ENCODE measurements around the gene RABL6.

Gene RABL6

GRCh38 chr9:136845465-136846260, 37.9 kb downstream of the RABL6 start:
- no peak for DNase-seq (ENCODE audit: extremely low read depth in 1 of 2, low read depth in 1 of 2)

DNA sequence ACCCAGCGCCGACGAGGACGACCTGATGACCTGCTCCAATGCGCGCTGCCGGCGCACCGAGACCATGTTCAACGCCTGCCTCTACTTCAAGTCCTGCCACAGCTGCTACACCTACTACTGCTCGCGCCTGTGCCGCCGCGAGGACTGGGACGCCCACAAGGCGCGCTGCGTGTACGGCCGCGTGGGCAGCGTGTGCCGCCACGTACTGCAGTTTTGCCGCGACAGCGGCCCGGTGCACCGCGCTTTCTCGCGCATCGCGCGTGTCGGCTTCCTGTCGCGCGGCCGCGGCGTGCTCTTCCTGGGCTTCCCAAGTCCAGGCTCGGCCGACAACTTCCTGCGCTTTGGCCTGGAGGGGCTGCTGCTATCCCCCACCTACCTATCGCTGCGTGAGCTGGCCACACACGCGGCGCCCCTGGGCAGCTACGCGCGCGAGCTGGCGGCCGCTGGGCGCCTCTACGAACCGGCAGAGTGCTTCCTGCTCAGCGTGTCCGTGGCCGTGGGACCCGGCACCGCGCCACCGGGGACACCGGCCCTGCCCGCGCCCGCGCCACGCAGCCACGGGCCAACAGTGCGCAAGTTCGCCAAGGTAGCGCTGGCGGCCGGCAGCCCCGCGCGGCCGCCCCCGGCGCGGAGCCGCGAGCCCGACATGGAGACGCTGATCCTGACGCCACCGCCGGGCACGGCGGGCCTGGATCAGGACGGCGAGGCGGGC, 38.8 kb downstream of the RABL6 start:
- no peak for DNase-seq (ENCODE audit: extremely low read depth in 1 of 2, low read depth in 1 of 2)

GRCh38 chr9:136847088-136847825, 39.5 kb downstream of the RABL6 start:
- DNase-seq (ENCODE audit: extremely low read depth in 1 of 2, low read depth in 1 of 2): no peak

DNA sequence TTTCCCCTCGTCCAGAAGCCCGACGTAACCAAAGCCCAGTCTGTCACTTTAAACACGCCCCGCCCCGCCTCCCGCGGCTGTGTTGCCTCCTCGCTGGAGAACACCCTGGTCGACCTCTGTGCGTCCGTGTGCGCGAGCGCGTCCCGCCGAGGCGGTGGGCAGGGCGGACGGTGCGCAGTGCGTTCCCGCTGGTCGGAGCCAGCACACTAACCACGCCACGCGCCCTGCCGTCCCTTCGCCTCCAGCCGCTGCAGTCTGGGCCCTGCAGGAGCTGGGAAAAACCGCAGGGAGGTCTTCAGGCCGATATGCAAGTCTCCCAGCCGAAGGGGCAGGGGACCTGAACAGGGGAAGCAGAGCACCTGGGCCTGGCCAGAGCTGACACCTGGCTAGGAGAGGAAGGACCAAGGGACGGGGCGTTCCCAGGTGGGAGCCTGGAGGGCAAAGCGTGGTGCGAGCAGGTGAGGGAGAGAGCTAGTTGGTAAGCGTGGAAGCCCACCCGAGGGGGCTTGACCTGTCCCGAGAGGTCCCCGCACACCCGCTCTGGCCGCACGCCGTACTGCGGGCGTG, 40.2 kb downstream of the RABL6 start:
- DNase-seq (ENCODE audit: extremely low read depth in 1 of 2, low read depth in 1 of 2): peak in 1 of 2 donors; percentile 47

DNA sequence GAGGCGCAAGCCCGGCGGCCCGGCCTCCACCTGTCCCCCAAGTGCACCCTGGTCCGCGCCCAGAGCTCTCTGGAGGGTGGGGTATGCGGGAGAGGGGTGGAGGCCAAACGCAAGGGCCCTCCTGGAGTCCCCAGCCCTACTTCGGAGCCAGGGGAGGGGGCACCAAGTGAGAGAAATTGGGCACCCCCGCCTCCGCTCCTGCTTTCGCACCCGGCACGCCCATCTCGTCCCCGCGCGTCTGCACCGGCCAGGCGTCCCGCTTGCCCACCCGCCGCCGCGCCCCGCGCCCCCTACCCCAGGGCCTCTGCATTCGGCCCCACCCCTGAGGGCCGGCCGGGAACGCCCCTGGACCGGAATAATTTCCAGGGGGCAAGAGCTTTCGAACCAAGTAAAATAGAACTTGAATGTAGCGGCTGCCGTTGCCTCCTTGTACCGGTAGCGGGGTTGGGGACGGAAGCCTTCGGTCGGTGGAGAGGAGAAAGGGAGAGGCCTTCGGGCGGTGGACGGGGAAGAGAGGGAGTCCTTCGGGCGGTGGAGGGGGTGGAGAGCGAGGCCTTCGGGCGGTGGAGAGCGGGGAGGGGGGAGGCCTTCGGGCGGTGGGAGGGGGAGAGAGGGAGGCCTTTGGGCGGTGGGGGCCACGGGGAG, 40.8 kb downstream of the RABL6 start:
- DNase-seq (ENCODE audit: extremely low read depth in 1 of 2, low read depth in 1 of 2): no peak

- DNase-seq (ENCODE audit: extremely low read depth in 1 of 2, low read depth in 1 of 2): peak; percentile 91 to 92
Measured at GRCh38 chr9:136849038-136849959, 41.6 kb downstream of the RABL6 start, which contains the start of gene PHPT1. Gene PHPT1, plus strand, starts transcription at chr9:136849409. Its CDS starts 22 bp downstream, at chr9:136849431.

DNA sequence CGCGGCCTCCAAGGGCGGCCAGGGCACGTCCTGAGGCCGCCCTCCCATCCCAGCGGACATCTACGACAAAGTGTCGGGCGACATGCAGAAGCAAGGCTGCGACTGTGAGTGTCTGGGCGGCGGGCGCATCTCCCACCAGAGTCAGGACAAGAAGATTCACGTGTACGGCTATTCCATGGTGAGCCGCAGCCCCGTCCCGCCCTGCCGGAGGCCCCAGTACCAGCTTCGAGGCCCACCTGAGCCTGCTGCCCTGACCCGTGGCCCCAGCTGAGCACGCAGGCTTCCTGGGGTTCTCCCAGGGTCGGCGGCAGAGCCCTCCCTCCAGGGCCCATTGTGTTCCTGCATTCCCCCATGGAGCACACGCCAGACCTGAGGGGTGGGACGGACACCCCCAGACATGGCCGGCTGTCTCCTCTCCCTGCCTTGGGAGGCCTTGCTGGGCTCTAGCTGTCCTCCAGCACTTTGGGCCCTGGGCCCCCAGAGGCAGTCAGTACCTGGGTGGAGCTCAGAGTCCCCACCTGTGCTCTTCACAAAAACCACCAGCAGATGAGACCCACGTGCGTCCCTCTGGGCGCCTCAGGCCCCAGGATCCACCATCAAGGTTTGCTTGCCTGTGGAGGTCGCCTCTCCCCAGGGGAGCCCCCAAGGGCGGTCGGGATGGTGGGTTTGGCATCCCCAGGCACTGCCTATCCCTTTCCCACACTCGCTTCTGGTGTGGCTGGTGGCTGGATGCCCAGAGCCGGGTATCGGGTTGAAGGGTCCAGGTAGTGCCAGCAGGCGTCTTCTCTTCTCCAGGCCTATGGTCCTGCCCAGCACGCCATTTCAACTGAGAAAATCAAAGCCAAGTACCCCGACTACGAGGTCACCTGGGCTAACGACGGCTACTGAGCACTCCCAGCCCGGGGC, 42.5 kb downstream of the RABL6 start:
- DNase-seq (ENCODE audit: extremely low read depth in 1 of 2, low read depth in 1 of 2): no peak

DNA sequence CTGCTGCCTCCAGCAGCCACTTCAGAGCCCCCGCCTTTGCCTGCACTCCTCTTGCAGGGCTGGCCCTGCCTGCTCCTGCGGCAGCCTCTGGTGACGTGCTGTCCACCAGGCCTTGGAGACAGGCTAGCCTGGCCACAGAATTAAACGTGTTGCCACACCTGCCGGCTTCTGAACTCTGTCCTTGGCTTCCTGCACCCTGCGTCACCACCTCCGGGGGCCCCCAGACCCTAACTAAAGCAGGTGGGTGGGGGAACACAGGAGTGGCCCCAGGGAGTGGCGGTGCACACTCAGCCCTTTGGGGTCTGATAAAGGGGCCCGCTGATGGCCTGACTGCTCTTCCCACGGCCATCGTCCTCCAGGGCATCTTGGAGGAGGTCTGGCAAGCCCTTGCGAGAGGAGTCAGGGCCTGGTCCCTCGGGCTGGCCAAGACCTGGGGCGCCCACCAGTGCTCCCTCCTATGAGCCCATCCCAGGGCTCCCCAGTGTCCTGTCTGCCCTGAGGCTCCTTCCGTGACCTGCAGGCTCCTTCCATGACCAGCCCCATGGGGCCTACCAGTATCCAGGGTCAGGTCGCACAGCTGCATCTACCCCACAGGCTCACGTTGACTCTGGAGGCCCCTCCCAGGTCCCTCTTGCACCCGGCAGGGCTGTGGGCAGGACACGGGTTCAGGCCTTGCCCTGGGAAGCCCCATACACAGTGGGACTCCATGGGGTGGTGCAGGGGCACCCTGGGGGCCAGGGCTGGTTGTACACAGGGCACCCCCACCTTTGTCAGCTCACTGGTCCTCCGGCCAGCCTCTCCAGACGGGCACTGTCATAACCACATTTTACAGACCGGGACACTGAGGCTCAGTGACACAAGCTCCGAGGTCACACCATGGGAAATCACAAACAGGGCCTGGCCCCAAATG, 43.4 kb downstream of the RABL6 start:
- no peak for DNase-seq (ENCODE audit: extremely low read depth in 1 of 2, low read depth in 1 of 2)

DNA sequence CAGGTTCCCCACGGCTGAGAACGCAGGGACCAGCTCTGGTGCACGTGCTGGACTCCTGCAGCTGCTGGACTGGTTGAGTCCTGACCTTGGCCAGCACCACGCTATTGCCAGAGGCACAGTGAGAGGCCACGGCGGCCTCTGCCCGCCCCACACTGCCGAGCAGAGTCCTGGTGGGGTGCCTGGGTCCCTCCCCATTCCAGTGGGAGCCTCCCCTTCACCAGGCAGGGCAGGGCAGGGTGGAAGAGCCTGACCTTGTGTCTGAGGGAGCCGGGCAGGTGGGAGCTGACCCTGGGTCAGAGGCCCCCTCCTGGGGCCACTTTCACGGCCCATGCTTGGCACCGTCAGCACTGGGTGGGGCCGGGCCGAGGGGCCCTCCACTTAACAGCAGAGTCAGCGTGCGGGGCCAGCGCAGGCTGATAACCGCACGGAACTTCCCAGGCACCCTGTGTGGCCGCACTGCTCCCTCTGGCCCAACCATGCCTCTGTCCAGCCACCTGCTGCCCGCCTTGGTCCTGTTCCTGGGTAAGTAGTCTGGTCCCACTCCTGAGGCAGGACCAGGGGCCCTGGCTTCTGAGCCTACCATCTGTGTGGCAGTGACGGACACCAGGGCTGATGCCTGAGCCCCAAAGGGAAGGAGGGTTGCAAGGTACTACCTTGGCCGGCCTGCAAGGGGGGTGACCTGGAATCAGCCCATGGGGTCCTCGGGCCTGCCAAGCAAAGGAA, 44.4 kb downstream of the RABL6 start, which contains the start of gene MAMDC4:
Gene MAMDC4, plus strand, starts transcription at position 406 of the 723 bp plus-strand sequence. Its CDS starts 71 bp downstream, at position 477.
- DNase-seq (ENCODE audit: extremely low read depth in 1 of 2, low read depth in 1 of 2): no peak

GRCh38 chr9:136852664-136853595, 45.2 kb downstream of the RABL6 start:
- no peak for DNase-seq (ENCODE audit: extremely low read depth in 1 of 2, low read depth in 1 of 2)

DNA sequence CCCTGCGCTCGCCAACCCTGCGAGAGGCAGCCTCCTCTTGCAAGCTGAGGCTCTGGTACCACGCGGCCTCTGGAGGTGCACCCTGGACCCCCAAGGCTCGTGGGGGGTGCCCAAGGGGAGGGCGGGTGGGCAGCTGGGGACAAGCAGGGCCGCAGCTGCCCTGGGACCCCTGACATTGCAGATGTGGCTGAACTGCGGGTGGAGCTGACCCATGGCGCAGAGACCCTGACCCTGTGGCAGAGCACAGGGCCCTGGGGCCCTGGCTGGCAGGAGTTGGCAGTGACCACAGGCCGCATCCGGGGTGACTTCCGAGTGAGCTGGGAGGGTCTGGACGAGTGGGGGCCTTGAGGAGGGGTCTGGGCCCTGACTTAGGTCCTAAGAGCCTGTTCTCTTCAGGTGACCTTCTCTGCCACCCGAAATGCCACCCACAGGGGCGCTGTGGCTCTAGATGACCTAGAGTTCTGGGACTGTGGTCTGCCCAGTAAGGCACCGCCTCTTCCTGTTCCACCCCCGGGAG, 45.9 kb downstream of the RABL6 start:
- no peak for DNase-seq (ENCODE audit: extremely low read depth in 1 of 2, low read depth in 1 of 2)

- no peak for DNase-seq (ENCODE audit: extremely low read depth in 1 of 2, low read depth in 1 of 2)
Measured at GRCh38 chr9:136854113-136854841, 46.5 kb downstream of the RABL6 start.

DNA sequence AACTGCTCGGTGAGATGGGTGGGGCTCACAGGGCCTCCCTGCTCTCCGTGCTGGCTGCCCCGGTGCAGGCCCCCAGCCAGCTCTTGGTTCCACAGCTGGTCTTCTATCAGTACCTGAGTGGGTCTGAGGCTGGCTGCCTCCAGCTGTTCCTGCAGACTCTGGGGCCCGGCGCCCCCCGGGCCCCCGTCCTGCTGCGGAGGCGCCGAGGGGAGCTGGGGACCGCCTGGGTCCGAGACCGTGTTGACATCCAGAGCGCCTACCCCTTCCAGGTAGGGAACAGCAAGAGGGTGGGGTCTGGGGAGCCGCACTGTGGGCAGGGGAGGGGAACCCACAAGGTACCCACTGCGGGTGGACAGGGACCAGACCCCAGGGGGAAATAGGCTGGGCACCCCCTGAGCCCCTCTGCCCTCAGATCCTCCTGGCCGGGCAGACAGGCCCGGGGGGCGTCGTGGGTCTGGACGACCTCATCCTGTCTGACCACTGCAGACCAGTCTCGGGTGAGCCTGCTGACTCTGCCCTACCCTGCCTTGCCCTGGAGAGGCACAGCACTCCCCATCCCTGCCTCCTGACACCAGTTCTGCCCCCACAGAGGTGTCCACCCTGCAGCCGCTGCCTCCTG, 47.2 kb downstream of the RABL6 start:
- no peak for DNase-seq (ENCODE audit: extremely low read depth in 1 of 2, low read depth in 1 of 2)

DNA sequence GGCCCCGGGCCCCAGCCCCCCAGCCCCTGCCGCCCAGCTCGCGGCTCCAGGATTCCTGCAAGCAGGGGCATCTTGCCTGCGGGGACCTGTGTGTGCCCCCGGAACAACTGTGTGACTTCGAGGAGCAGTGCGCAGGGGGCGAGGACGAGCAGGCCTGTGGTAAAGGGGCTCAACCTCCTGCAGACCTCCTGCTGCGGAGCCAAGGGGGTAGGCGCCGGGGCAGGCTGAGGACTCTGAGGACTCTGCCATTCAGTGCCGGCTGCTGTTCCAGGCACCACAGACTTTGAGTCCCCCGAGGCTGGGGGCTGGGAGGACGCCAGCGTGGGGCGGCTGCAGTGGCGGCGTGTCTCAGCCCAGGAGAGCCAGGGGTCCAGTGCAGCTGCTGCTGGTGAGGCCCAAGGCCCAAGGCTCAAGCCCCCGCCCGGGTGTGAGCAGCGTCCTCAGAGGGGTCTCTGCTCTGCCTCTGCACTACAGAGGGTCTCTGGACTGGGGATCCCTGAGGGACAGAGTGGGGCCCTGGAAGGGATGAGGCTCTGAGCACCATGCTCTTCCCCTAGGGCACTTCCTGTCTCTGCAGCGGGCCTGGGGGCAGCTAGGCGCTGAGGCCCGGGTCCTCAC, 47.8 kb downstream of the RABL6 start:
- DNase-seq (ENCODE audit: extremely low read depth in 1 of 2, low read depth in 1 of 2): no peak
